Measurements from ENCODE around the gene STOML1.

STOML1 gene

GRCh38 chr15:73955861-73956742, 36.0 kb downstream of the STOML1 start:
- H3K27me3 ChIP-seq (ENCODE audit: insufficient read depth, low read depth) = no peaks in the 10 kb centered on the region
- H3K4me2 ChIP-seq = no peak overlapping the region
- H3K9ac ChIP-seq = no peak overlapping the region
- H3K36me3 ChIP-seq (ENCODE audit: insufficient read depth) = no peaks in the 10 kb centered on the region
- H2AFZ ChIP-seq (ENCODE audit: low read depth) = no peak overlapping the region
- no peak overlapping the region for H3K27ac ChIP-seq
- H3K79me2 ChIP-seq (ENCODE audit: insufficient read depth, low read depth) = no peaks in the 10 kb centered on the region
- no peak for TF ChIP-seq CTCF (conservative IDR thresholded peaks at IDR 0.05; ENCODE audit: low read depth, low read length)
- H3K4me3 ChIP-seq (IDR thresholded peaks at IDR 0.05; ENCODE audit: insufficient read depth, low read depth, low read length) = no peak overlapping the region
- no peaks in the 10 kb centered on the region for H4K20me1 ChIP-seq (ENCODE audit: insufficient read depth)
- H3K4me1 ChIP-seq (ENCODE audit: low read depth, poor library complexity, severe bottlenecking) = peaks cover 34% of the 10 kb centered on the region

- Histone ChIP-seq H3K9ac (no peak overlapping the region), H4K20me1 (ENCODE audit: insufficient read depth) (no peaks in the 10 kb centered on the region), H3K27me3 (ENCODE audit: insufficient read depth, low read depth) (no peaks in the 10 kb centered on the region), H3K4me1 (ENCODE audit: low read depth, poor library complexity, severe bottlenecking) (peaks cover 26% of the 10 kb centered on the region), H2AFZ (ENCODE audit: low read depth) (no peak overlapping the region), H3K4me2 (no peak overlapping the region), H3K4me3 (IDR thresholded peaks at IDR 0.05; ENCODE audit: insufficient read depth, low read depth, low read length) (no peak overlapping the region), H3K27ac (no peak overlapping the region), H3K36me3 (ENCODE audit: insufficient read depth) (no peaks in the 10 kb centered on the region), H3K79me2 (ENCODE audit: insufficient read depth, low read depth) (no peaks in the 10 kb centered on the region)
- no peak for TF ChIP-seq CTCF (conservative IDR thresholded peaks at IDR 0.05; ENCODE audit: low read depth, low read length)
These were observed 36.8 kb downstream of the STOML1 start for GRCh38 chr15:73955326-73955725.

GRCh38 chr15:73954188-73955145, 37.6 kb downstream of the STOML1 start:
- H3K9ac ChIP-seq = no peak overlapping the region
- H3K27ac ChIP-seq = no peak overlapping the region
- peaks cover 17% of the 10 kb centered on the region for H3K4me1 ChIP-seq (ENCODE audit: low read depth, poor library complexity, severe bottlenecking)
- no peaks in the 10 kb centered on the region for H3K79me2 ChIP-seq (ENCODE audit: insufficient read depth, low read depth)
- TF ChIP-seq CTCF (conservative IDR thresholded peaks at IDR 0.05; ENCODE audit: low read depth, low read length) = no peak
- H2AFZ ChIP-seq (ENCODE audit: low read depth) = no peak overlapping the region
- no peaks in the 10 kb centered on the region for H4K20me1 ChIP-seq (ENCODE audit: insufficient read depth)
- no peaks in the 10 kb centered on the region for H3K27me3 ChIP-seq (ENCODE audit: insufficient read depth, low read depth)
- H3K36me3 ChIP-seq (ENCODE audit: insufficient read depth) = no peaks in the 10 kb centered on the region
- no peak overlapping the region for H3K4me2 ChIP-seq
- H3K4me3 ChIP-seq (IDR thresholded peaks at IDR 0.05; ENCODE audit: insufficient read depth, low read depth, low read length) = no peak overlapping the region

- H4K20me1 ChIP-seq (ENCODE audit: insufficient read depth) = no peaks in the 10 kb centered on the region
- H3K36me3 ChIP-seq (ENCODE audit: insufficient read depth) = no peaks in the 10 kb centered on the region
- H3K4me2 ChIP-seq = no peak overlapping the region
- no peak overlapping the region for H3K9ac ChIP-seq
- H3K27me3 ChIP-seq (ENCODE audit: insufficient read depth, low read depth) = no peaks in the 10 kb centered on the region
- no peaks in the 10 kb centered on the region for H3K79me2 ChIP-seq (ENCODE audit: insufficient read depth, low read depth)
- H3K27ac ChIP-seq = no peak overlapping the region
- peaks cover 4% of the 10 kb centered on the region for H3K4me1 ChIP-seq (ENCODE audit: low read depth, poor library complexity, severe bottlenecking)
- TF ChIP-seq CTCF (conservative IDR thresholded peaks at IDR 0.05; ENCODE audit: low read depth, low read length) = no peak
- H2AFZ ChIP-seq (ENCODE audit: low read depth) = no peak overlapping the region
- no peak overlapping the region for H3K4me3 ChIP-seq (IDR thresholded peaks at IDR 0.05; ENCODE audit: insufficient read depth, low read depth, low read length)
These were observed 39.0 kb downstream of the STOML1 start for GRCh38 chr15:73952913-73953750.
